GM12878 (cell line): ENCODE data around the gene ERVK3-1. TPM values are rescaled to one million over a fixed set of nuclear protein-coding genes. Genes with fewer than 3 reads are reported as not detected.

ENCODE experiments used
- ATF7 ChIP-seq: fragments of 450-650 bp; IDR thresholded peaks from 2 replicates; pipeline ENCODE4 v1.6.1; 2016; ENCODE audit warnings: low read depth, mild to moderate bottlenecking
- CHD1 ChIP-seq: IDR thresholded peaks from 2 replicates; pipeline ENCODE4 v1.6.1; 2012; ENCODE audit warnings: low read depth, low read length, improper control_type of control experiment
- CHD4 ChIP-seq: fragments of 200-600 bp; sonication (generic); IDR thresholded peaks from 2 replicates; pipeline ENCODE4 v1.6.1; 2016; ENCODE audit warnings: mild to moderate bottlenecking
- HCFC1 ChIP-seq: fragments of 150-350 bp; IDR thresholded peaks from 2 replicates; pipeline ENCODE4 v1.6.1; 2014; ENCODE audit warnings: low read length
- HSF1 ChIP-seq: fragments of 150-350 bp; IDR thresholded peaks from 2 replicates; pipeline ENCODE4 v1.6.1; 2014; ENCODE audit warnings: mild to moderate bottlenecking, low read depth, low read length
- JUNB ChIP-seq: IDR thresholded peaks from 2 replicates; pipeline ENCODE4 v1.6.1; 2016; ENCODE audit warnings: antibody characterized with exemption, mild to moderate bottlenecking
- JUND ChIP-seq: IDR thresholded peaks from 2 replicates; pipeline ENCODE4 v1.6.1; 2012; ENCODE audit warnings: low read depth, mild to moderate bottlenecking, low read length, improper control_type of control experiment, moderate library complexity
- MEF2A ChIP-seq: IDR thresholded peaks from 2 replicates; pipeline ENCODE4 v1.6.1; 2011; ENCODE audit warnings: low read depth, mild to moderate bottlenecking, low read length, moderate library complexity; ENCODE audit not compliant: insufficient read depth
- MTA3 ChIP-seq: IDR thresholded peaks from 2 replicates; pipeline ENCODE4 v1.6.1; 2012; ENCODE audit warnings: low read length, inconsistent platforms, borderline replicate concordance
- NR2C1 ChIP-seq: fragments of 450-650 bp; IDR thresholded peaks from 2 replicates; pipeline ENCODE4 v1.6.1; 2017; ENCODE audit warnings: antibody characterized with exemption, mild to moderate bottlenecking, moderate library complexity
- POLR2AphosphoS2 ChIP-seq: IDR thresholded peaks from 2 replicates; pipeline ENCODE4 v1.6.1; 2011; ENCODE audit warnings: low read depth, mild to moderate bottlenecking, low read length, improper control_type of control experiment, moderate library complexity
- POLR2AphosphoS5 ChIP-seq: IDR thresholded peaks from 2 replicates; pipeline ENCODE4 v1.6.1; 2011; ENCODE audit warnings: mild to moderate bottlenecking, low read length, inconsistent platforms
- RAD51 ChIP-seq: fragments of 450-650 bp; IDR thresholded peaks from 2 replicates; pipeline ENCODE4 v1.6.1; 2016; ENCODE audit warnings: moderate library complexity, mild to moderate bottlenecking, inconsistent platforms
- RELA ChIP-seq: fragments of 450-650 bp; IDR thresholded peaks from 2 replicates; pipeline ENCODE4 v1.8.0; 2014; ENCODE audit warnings: borderline replicate concordance; ENCODE audit not compliant: partially characterized antibody
- SREBF2 ChIP-seq: IDR thresholded peaks from 2 replicates; pipeline ENCODE4 v1.6.1; 2012; ENCODE audit warnings: mild to moderate bottlenecking, low read length
- TCF3 ChIP-seq: IDR thresholded peaks from 2 replicates; pipeline ENCODE4 v1.6.1; 2012; ENCODE audit warnings: low read depth, mild to moderate bottlenecking, low read length, borderline replicate concordance; ENCODE audit not compliant: insufficient read depth
- ZNF592 ChIP-seq: fragments of 450-650 bp; IDR thresholded peaks from 2 replicates; pipeline ENCODE4 v1.6.1; 2017; ENCODE audit warnings: mild to moderate bottlenecking, moderate library complexity
- ZZZ3 ChIP-seq: IDR thresholded peaks from 2 replicates; pipeline ENCODE4 v1.6.1; 2011; ENCODE audit warnings: low read depth; ENCODE audit not compliant: control insufficient read depth, insufficient read length
- polyA plus RNA-seq, 11 experiments: library from polyadenylated mRNA; depleted of rRNA in 4 of 11; unstranded in 6 of 11; stranded (reverse) in 5 of 11; fragments of >200 nt; fragmentation: Nextera tagmentation in 4 of 11; fragmentation: Illumina TruSeq in 1 of 11; extraction: Ambion mirVana in 4 of 11; extraction: Trizol in 1 of 11; gene quantifications; 1 replicate in 1 of 11; 2 replicates in 10 of 11; pipeline versions ENCODE4 v1.2.1 to v1.2.3, GENCODE V29; 2011 to 2016; ENCODE audit warnings: inconsistent platforms in 2 of 11, missing spikeins in 2 of 11, low read depth in 1 of 11
- total RNA-seq, 4 experiments: library from RNA; depleted of rRNA in 3 of 4; stranded (reverse); fragments of >200 nt in 3 of 4; fragmentation: Illumina TruSeq in 1 of 4; extraction: Trizol in 1 of 4; gene quantifications; 2 replicates each; pipeline versions ENCODE4 v1.2.1 to v1.2.3, GENCODE V29; 2013 to 2021
- TF ChIP-seq, protein P1 (sequence below): IDR thresholded peaks from 2 replicates; pipeline ENCODE4 v1.6.1; 2012; ENCODE audit warnings: mild to moderate bottlenecking, low read depth, low read length
- TF ChIP-seq, protein P2 (sequence below): IDR thresholded peaks from 2 replicates; pipeline ENCODE4 v1.6.1; 2011; ENCODE audit warnings: borderline replicate concordance, low read depth, mild to moderate bottlenecking, moderate library complexity, low read length; ENCODE audit not compliant: insufficient read depth, poor library complexity, severe bottlenecking

ERVK3-1 gene
- total and polyA plus RNA-seq, 10 of the 15 experiments (the other 5 are each of a cell fraction or from before 2014, with no cell fraction given) = 59.3 to 172 (median 95.8) TPM

- TF ChIP-seq, protein P1, sequence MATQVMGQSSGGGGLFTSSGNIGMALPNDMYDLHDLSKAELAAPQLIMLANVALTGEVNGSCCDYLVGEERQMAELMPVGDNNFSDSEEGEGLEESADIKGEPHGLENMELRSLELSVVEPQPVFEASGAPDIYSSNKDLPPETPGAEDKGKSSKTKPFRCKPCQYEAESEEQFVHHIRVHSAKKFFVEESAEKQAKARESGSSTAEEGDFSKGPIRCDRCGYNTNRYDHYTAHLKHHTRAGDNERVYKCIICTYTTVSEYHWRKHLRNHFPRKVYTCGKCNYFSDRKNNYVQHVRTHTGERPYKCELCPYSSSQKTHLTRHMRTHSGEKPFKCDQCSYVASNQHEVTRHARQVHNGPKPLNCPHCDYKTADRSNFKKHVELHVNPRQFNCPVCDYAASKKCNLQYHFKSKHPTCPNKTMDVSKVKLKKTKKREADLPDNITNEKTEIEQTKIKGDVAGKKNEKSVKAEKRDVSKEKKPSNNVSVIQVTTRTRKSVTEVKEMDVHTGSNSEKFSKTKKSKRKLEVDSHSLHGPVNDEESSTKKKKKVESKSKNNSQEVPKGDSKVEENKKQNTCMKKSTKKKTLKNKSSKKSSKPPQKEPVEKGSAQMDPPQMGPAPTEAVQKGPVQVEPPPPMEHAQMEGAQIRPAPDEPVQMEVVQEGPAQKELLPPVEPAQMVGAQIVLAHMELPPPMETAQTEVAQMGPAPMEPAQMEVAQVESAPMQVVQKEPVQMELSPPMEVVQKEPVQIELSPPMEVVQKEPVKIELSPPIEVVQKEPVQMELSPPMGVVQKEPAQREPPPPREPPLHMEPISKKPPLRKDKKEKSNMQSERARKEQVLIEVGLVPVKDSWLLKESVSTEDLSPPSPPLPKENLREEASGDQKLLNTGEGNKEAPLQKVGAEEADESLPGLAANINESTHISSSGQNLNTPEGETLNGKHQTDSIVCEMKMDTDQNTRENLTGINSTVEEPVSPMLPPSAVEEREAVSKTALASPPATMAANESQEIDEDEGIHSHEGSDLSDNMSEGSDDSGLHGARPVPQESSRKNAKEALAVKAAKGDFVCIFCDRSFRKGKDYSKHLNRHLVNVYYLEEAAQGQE = no peak
- TF ChIP-seq JUNB (no peak), JUND (no peak), NR2C1 (peak; percentile 70), CHD1 (no peak), POLR2AphosphoS2 (peak; percentile 31; the same call in 1 of the 2 replicates), HSF1 (no peak), ZZZ3 (no peak), TCF3 (0 out of 2 replicates have a peak, but pooled peaks have one; percentile 20), SREBF2 (0 out of 2 replicates have a peak, but pooled peaks have one; percentile 18), ATF7 (0 out of 2 replicates have a peak, but pooled peaks have one; percentile 21), POLR2AphosphoS5 (peak; percentile 82), CHD4 (no peak), RELA (no peak), MTA3 (no peak), ZNF592 (no peak), RAD51 (no peak), MEF2A (no peak), HCFC1 (peak; percentile 73)
- TF ChIP-seq, protein P2, sequence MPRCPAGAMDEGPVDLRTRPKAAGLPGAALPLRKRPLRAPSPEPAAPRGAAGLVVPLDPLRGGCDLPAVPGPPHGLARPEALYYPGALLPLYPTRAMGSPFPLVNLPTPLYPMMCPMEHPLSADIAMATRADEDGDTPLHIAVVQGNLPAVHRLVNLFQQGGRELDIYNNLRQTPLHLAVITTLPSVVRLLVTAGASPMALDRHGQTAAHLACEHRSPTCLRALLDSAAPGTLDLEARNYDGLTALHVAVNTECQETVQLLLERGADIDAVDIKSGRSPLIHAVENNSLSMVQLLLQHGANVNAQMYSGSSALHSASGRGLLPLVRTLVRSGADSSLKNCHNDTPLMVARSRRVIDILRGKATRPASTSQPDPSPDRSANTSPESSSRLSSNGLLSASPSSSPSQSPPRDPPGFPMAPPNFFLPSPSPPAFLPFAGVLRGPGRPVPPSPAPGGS = no peak
Observed at GRCh38 chr19:58362272-58362994, 57.3 kb downstream of the ERVK3-1 start, which contains the start of gene ZNF497 (continued).
